Inflammatory macrophage treated with lipopolysaccharide for 1 hour (primary cell): Measurements from ENCODE around the gene DEPP1.

ENCODE experiments used
- DNase-seq, 2 donors: peaks; one replicate each; pipeline ENCODE4 v3.0.0-alpha.2; 2020 to 2022

DEPP1 gene

DNA sequence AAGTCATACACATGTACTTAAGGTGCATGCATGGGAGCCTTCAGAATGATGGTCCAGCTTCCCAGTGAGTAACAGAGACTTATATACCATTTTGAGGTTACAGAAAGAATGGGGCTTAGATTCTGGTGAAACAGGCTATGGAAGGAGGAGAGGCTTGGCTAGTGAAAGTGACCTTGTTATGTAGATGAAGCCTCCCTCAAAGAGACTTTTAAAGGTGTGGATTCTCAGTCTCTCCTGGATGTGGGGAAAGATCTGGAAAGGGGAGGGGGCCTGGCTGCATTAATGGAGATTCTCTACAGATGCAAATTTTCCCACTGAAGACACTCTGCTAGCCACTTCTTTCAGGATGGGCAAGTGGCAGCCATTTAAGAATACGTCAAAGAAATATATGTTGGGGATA is 13.5 kb downstream of the DEPP1 start:
- no peak for DNase-seq

DNA sequence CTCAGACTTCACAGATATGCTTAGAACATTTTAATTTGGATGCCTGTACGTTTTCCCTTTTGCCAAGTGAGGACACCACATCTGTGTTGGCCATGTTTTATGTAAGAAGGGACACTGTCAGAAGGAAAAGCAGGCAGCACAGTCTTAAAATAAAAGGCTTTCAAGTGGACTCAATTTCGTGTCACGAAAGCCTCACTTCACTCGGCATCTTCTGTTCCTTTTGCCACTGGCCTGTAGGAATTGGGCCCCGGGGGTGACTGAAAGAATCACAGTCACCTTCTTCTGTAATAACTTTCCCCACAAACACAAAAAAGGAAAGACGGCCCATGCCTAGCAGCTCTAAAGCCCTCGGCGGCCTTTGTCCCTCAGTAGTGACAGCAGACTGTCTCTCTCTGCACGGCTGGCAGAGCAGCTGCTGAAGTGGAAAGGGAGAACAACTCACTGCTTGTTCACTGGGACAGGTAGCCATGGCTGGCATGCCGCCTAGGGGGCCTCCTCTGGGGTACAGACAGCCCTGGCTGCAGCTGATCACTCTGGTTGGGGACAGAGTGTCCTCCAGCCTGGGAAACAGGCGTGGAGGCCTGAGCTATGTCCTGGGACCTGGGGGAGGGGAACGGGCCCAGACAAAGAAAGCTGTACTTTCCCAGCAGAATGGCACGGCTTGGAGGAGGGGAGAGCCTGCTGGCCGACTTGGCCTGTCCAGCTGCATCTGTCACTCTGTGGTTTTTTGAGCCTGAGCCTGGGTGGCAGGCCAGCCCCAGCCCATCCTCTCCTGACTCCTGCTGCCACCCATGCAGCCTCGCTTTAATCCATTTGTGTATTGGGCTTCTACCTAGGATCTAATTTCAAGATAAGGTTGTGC is 14.6 kb downstream of the DEPP1 start:
- DNase-seq = peak in 1 of 2 donors; percentile 81

DNA sequence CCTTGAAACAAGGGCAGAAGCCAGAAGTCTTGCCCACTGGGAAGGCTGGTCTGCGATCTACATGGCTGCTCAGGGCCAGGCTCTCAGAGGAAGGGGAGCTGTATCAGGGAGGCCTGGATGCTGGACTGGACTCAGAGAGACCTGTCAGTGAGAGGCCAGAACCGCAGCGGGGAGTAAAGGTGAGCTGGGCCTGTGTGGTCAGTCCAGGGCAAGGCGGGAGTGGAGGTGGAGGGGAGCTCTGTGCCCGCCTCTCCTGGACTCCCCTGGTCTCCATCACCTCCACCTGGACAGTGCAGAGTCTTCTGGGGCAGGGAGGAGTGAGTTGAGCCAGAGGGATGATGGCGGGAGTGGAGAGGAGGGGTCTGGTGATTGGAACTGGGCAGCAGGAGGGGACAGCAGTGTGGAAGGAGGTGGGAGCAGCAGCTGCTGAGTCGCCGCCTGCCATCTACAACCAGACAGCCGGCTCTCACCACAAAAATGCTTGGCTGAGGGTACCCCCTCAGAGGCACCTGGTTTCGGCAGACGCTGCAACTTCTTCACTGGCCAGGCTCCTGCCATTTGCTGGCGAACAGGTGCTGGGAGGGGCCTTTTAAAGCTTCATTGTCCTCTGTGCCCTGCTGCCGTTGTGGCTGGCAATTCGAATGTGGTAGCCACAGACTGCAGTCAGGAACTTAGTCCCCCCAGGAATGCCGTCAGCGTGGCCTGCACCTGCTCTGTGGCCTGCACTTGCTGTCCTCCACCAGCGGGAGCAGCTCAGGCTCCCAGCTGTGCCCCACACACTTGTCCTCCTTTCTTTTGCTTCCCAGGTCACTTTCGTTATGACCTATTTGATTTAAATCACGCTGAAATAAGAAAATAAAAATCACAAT is 15.5 kb downstream of the DEPP1 start:
- peak in 1 of 2 donors; percentile 52 for DNase-seq

DNA sequence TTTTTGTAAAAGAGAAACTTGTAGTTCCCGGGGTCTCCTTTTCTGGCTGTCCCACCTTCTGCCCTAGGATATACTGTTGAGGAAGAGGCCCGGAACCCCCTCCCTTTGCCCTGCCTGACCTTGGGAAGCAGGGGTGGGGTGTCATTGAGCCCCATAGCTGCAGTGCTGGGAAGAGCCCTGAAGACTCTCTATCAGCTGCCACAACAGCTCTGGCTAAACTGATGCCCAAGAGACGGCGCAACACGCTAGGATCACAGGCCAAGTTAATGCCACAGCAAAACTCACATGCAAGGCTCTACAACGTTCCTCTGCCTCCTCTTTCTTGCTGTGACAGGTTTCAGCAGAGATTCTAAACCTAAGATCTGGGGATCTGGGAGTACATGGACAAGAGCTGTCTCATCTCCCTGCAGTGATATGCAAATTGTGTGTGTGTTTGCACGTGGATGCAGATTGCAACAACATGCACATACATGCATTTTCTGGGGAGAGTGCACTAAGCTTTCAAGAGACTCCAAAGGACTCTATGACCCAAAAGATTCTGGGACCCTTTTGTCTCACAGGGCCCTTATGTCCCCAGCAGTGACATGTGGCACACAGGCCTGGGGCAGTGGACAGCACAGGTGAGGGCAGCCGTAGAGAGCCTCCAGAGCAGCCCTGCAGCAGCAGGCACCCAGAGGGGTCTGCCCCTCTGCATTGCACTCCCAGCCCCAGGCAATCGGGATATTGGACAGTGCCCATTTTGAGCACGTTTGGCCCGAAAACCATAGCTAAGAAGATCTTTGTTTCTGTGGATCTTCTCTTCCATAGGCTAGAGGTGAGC is 16.5 kb downstream of the DEPP1 start:
- no peak for DNase-seq

DNA sequence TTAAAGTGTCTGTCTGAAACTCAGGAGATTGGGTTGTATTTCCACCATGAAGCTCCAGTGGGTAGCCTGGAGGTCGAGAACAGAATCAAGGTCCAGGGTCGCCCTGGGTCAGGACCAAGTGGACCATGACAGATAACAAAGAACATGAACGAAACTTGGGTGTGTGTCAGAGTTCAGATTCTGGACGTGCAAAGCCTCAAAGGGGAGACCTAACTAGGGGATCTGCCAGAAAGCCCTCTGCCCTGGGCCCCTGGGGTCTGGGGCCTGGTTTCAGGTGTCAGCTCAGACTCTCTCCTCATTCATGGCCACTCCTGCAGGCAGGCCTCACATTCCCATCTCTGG is 17.4 kb downstream of the DEPP1 start:
- no peak for DNase-seq

DNA sequence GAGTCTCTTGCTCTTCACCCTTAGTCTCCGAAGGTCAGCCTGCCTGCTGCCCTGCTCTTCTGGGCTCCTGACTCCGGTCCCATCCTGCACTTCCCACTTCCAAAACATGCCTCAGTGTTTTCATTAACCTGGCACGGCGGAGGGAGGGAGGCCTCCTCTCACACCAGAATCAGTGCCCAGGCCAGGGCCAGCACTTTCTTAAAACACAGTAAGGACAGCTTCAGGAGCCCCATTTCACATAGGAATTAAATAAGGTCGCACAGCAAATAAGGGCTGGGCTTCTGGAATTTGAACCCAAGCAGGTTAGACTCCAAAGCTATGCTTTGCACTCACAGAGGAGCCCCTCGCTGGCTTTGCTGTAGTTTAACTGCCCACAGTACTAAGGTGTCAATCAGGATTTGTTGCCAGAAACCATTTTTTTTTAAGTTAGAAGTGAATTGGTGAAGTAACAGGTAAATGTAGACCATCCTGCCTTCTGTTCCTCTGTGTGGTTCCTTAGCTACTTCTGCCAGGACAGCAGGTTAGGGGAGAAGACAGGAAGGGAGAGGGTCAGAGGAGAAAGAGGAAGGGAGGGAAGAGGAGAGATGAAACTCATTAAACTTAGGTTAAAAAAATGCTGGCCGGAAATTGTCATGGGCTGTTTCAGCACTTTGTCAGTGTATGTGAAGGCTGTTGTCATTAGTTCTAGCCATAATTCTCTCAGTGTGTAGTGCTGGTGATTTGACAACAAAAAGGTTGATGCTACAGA is 18.0 kb downstream of the DEPP1 start:
- no peak for DNase-seq

DNA sequence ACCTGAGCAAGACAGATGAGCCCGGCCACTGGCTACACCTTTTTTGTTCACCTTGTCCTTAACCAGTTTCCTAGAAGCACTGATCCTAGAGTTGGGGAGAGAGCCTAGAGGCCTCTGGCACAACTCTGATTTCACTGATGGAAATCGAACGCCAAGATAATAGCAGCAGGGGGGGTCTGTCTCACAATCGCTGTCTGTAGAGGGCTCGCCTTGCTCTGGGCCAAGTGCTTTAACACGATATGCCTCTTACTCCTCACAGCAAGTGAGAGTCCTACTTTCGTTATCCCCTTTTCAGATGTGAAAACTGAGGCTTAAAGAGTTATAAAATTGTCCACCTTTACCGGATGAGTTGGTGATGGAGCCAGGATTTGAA is 18.5 kb downstream of the DEPP1 start:
- no peak for DNase-seq

DNA sequence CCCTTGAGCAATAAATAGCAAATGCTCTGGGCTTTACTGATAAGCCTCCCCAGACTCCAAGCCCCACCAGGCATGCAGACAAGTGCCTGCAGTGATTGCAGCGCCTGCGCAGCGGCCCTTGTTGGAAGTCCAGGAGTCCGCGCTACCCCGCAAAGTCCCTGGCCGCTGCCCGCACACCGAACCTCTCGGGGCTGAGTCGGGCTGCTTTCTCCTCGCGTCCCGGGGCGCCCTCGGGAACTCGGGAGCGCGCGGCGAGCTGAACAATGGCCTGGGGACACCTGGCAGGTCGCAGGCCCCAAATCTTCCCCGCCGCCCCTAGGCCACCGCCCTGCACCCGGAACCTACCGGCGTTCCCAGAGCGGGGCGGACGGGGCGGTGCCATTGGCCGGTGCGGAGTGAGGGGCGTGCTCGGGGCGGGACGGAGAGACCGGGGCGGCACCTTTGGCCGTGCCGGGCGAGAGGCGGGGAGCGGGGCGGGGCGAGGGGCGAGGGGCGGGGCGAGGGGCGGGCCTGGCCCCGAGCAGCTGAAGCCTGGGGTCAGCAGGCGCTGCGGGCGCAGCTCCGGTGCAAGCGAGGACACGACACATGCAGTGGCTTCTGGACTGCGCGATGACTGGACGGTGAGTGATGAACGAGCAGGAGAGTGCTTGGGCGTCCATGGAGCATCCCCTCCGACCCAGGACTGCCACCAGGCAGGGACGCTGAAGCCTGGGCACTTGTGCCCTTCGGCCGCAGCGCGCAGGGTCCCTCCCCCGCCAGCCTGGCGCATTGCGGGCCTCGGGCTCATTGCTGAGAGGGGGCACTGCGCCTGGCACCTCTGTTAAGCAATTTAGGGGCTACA is 19.1 kb downstream of the DEPP1 start, which contains the start of gene RASSF4:
RASSF4 (plus strand) TSS at position 556 of the 841 bp plus-strand sequence. CDS start 10,401 bp downstream, outside the sequence.
- peak; percentile 93 to 94 for DNase-seq

DNA sequence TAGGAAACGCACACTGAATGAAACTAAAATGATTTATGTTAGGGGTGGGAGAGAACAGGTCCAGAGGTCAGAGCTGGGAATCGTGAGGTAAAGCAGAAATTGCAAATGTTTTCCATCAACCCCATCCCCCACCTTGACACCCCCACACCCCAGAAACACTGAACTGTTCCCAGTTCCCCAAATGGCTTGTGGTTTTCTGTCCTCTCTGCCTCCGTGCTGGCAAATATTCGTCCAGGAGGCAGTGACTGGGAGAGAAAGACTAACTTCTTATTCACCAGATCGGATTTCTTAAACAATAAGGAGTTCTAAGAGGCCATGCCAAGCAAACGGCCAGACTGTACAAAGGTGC is 19.7 kb downstream of the DEPP1 start:
- peak; percentile 60 to 71 for DNase-seq

DNA sequence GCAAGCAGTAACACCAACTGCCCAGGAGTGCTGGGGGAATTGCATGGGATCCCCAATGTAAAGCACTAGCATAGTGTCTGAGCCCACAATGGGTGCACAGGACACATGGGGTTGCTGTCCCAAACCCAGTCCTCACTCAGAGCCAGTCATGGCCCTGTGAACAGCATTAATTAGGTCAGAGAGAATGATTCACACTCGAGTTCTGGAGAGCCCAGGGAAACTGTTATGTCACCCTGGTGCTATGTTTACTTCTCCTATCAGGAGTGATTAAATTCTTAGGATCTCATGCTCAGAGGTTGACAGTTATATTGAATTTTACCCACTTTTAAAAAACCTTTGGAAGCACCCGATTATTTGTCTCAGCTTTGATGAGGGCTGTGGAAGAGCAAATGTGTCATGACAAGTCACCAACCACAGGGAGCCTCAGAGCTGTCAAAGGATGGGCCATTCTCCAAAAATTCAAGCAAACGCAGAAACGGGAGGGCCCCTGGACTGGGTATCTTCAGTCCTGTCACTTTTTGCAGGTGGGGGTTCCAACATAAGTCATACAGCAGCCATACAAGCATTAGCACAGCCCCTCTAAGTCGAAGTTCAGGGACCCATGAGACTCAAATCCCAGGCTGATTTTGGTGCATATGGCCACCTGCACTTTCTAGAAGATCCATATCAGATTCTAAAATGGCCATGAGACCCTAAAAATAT is 20.3 kb downstream of the DEPP1 start:
- peak; percentile 87 to 97 for DNase-seq

DNA sequence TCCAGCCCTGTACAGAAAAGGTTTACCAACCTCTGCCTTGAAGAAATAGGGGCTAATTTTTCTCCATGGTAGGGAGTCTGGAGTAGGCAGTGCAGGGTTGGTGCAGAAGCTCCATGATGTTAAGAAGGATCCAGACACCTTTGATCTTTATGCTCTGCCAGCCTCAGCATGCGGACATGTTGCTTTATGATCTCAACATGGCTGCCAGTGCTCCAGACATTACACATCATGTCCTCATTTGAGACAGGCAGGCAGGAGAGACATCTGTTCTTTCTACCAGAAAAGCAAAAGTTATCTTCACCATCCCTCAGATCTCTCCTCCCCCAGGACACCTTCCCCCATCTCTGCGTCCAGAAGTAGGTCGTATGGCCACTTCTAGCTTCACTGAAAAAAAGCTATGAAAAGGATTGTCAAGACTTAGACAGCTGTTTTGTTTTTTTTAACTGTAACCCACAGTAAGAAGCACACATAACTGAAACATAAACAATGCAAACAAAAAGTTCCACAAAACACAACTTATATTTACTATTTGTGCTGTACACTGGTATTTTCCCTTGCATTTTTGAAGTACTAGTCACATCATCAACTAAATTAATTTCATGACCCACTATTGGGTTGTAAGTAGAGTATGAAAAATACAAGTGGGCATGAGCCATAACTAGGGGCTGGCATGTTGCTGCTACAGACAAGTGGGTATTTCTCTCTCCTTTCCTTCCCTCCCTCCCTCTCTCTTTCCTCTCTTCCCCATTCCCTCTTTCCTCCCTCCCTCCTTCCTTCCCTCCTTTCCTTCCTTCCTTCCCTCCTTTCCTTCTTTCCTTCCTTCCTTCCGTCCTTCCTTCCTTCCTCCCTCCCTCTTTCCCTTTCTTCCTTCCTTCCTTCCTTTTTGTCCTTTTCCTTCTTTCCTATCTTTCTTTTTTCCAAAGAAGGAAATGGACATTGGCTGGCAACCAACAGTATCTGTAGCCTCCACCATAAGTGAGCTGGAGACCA is 21.6 kb downstream of the DEPP1 start:
- DNase-seq = no peak

DNA sequence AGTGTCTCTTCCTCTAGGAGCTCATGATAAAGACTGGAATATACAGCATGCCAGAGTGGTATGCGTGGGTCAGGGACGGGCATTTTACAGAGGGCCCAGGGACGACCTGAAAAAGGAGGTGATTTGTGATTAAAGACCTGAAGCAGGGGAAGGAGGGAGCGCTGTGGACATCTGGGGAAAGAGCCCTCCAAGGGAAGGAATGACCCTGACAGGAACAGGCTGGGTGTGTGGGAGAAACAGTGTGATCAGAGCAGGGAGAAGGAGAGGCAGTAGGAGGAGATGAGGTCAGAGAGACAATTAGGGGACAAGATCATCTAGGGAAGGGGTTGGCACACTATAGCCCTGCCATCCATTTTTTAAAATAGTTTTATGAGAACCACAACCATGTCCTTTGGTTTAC is 22.4 kb downstream of the DEPP1 start:
- DNase-seq = peak in 1 of 2 donors; percentile 83

DNA sequence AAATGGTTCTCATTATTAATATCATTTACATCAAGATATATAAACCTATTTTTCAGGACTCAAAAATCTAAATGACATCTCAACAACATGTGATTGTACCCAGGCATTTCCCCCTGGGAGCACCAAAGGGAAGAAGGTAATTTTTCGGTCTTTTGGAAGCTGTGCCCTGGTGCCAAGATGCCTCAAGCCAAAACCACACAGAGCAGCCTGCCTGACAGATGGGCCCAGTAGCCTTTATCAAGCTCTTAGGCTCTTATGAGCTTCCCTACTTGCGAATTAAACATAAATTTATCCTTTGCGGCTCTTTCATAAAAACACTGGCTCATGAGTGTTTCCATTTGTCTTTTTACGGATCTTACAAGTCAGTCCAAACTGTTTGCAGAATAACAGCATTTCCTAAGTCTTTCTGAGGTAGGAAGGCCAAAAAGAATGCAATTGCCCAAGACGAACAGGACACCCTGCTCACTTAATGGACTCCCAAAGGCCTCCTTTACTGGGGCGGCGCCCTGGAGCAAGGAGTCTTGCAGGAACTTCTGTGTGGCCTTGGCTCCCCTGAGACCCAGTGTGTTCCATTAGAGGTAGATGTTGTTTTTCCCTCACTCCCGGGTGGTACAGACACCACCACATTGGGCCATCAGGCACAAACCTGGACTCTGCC is 23.1 kb downstream of the DEPP1 start:
- DNase-seq = no peak

DNA sequence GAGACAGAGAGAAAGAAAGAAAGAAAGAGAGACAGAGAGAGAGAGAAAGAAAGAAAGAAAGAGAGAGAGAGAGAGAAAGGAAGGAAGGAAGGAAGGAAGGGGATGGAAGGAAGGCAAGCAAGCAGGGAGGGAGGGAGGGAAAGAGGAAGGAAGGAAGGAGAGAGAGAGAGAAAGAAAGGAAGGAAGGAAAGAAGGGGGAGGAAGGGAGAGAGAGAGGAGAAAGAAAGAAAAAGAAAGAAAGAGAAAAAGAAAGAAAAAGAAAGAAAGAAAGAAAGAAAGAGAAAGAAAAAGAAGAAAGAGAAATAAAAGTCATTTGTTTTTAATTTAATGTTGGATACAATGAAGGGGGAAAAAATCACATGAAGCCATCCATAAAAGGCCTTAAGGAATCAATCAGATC is 23.6 kb downstream of the DEPP1 start:
- no peak for DNase-seq

DNA sequence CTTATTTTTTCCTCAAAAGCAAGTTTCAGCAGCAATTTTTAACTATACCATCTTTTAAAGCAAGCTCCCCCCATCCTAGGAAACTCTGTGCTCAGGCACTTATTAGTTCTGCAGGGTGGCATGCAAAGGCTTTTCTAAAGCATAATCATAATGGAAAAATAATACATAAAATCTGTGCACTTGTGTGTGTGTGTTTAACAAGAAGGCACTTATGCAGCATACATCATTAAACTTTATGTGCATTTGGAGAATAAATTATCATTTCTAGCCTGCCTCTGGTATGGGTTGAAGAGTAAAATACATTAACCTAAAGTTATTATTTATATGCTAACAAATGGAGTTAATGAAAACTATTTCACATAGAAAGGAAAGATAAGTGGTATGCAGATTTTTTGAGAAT is 24.6 kb downstream of the DEPP1 start:
- no peak for DNase-seq

DNA sequence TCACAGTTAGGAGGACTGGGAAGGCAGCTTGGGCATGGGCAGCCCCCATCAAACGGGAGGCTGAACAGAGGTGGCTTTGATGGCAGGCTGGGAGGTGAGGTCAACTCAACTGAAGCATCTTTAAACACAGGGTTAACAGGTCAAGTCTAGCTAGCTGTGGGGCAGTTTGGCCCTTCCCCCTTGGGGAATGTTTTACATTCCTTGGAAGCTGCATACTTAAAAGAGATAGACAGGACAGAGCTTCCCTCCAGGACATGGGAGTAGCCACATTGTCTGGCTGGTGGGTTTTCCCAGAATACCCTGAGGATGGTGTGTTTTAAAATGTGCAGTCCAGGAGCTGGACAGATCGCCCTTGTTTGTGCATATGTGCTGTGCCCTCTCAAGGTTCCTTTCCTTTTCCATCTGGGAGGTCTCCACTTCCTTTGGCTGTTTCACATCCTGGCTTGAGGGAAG is 25.8 kb downstream of the DEPP1 start:
- no peak for DNase-seq

DNA sequence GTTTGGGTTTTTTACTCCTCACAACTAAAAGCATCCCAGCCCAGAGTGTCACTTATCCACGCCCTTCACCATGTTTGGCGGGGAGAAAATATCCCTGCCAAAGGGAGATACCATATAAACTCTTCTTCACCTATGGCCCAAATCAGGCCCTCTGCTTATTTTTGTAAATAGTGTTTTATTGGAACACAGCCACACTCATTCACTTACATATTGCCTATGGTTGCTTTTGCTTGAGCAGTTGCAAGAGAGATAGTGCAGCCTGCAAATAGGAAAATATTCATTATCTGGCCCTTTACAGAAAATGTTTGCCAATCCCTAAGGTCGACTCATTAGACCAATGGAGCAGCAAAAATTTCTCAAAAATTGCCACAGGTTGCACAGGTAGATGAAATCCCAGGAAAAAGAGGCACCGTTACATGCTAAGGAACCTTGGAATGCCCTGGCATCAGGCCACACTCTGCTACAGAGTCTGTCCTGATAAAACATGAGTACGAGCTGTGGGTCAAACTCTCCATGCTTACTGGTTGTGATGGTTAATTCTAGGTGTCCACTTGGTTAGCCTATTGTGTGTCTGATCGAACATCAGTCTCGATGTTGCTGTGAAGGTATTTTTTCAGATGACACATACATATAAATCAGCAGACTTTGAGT is 26.9 kb downstream of the DEPP1 start:
- no peak for DNase-seq
